HEK293T (cell line): ENCODE results near the gene FRAT2.

Experiments used
- ARNT ChIP-seq: fragments of 450-650 bp; IDR thresholded peaks from 2 replicates; pipeline ENCODE4 v1.6.1; 2017; ENCODE audit warnings: mild to moderate bottlenecking
- L3MBTL2 ChIP-seq: fragments of 450-650 bp; conservative IDR thresholded peaks from 2 replicates; pipeline ENCODE4 v1.6.1; 2016; ENCODE audit warnings: mild to moderate bottlenecking
- NFRKB ChIP-seq: fragments of 450-650 bp; IDR thresholded peaks from 2 replicates; pipeline ENCODE4 v1.6.1; 2016; ENCODE audit warnings: mild to moderate bottlenecking, moderate library complexity
- SP1 ChIP-seq: fragments of 450-650 bp; IDR thresholded peaks from 2 replicates; pipeline ENCODE4 v1.6.1; 2017
- TARDBP ChIP-seq: fragments of 450-650 bp; IDR thresholded peaks from 2 replicates; pipeline ENCODE4 v1.6.1; 2016
- TF ChIP-seq, protein P1 (sequence below): fragments of 450-650 bp; IDR thresholded peaks from 2 replicates; pipeline ENCODE4 v1.6.1; 2016

- TF ChIP-seq, protein P1, sequence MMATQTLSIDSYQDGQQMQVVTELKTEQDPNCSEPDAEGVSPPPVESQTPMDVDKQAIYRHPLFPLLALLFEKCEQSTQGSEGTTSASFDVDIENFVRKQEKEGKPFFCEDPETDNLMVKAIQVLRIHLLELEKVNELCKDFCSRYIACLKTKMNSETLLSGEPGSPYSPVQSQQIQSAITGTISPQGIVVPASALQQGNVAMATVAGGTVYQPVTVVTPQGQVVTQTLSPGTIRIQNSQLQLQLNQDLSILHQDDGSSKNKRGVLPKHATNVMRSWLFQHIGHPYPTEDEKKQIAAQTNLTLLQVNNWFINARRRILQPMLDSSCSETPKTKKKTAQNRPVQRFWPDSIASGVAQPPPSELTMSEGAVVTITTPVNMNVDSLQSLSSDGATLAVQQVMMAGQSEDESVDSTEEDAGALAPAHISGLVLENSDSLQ: no peak
- TF ChIP-seq TARDBP: no peak
- TF ChIP-seq L3MBTL2: no peak
- no peak for TF ChIP-seq ARNT
- no peak for TF ChIP-seq NFRKB
- TF ChIP-seq SP1: no peak
These were observed 1.9 kb upstream of the FRAT2 start for GRCh38 chr10:97336446-97336845.
